H1 (cell line): ENCODE measurements around the gene NPM1. TPM values are rescaled to one million over a fixed set of nuclear protein-coding genes. Genes with fewer than 3 reads are reported as not detected.

ENCODE experiments used
- CTCF ChIA-PET: fragments of 300-600 bp; sonication (Branson Sonifier 250); formaldehyde crosslinking; loops from one replicate; lab custom pipeline; 2021; ENCODE audit not compliant: partially characterized antibody; lab: Charles Lee
- POLR2A ChIA-PET: fragments of 300-600 bp; sonication (Branson Sonifier 250); formaldehyde crosslinking; loops from one replicate; lab custom pipeline; 2021; ENCODE audit warnings: inconsistent platforms; ENCODE audit not compliant: partially characterized antibody; lab: Charles Lee
- DNase-seq, 2 experiments: peaks; one replicate each; pipeline versions ENCODE4 v3.0.0 to v3.0.0-alpha.2; 2010 to 2022; ENCODE audit warnings: low spot score in 2 of 2, low read depth in 1 of 2, mixed read lengths in 1 of 2
- FAIRE-seq: peaks from 2 replicates; lab custom pipeline; 2011; peaks lifted over from hg19 to GRCh38; lab: Jason Lieb, UNC
- H2AFZ ChIP-seq: 2 replicates; pipeline ENCODE4 v1.8.1; 2012; ENCODE audit warnings: low read length, inconsistent platforms
- H2AK5ac ChIP-seq: 2 replicates; pipeline ENCODE4 v1.6.1; 2013; ENCODE audit warnings: low read depth, low read length
- H2BK120ac ChIP-seq: replicated peaks from 2 replicates; pipeline ENCODE3; 2013; ENCODE audit warnings: low read depth, low read length, inconsistent platforms
- H2BK12ac ChIP-seq: 2 replicates; pipeline ENCODE4 v1.6.1; 2013; ENCODE audit warnings: low read depth, low read length
- H2BK15ac ChIP-seq: 2 replicates; pipeline ENCODE4 v1.6.1; 2013; ENCODE audit warnings: low read length
- H2BK20ac ChIP-seq: 2 replicates; pipeline ENCODE4 v1.6.1; 2013; ENCODE audit warnings: low read length
- H2BK5ac ChIP-seq: 2 replicates; pipeline ENCODE4 v1.6.1; 2013; ENCODE audit warnings: low read depth, low read length
- H3K14ac ChIP-seq: 2 replicates; pipeline ENCODE4 v1.6.1; 2013; ENCODE audit warnings: inconsistent platforms; ENCODE audit not compliant: insufficient read length
- H3K18ac ChIP-seq: 2 replicates; pipeline ENCODE4 v1.6.1; 2013; ENCODE audit warnings: low read length; ENCODE audit errors: extremely low read depth
- H3K23ac ChIP-seq: 2 replicates; pipeline ENCODE4 v1.6.1; 2013; ENCODE audit warnings: inconsistent platforms; ENCODE audit not compliant: insufficient read length
- H3K23me2 ChIP-seq: 2 replicates; pipeline ENCODE4 v1.6.1; 2013; ENCODE audit warnings: low read depth, low read length
- H3K27ac ChIP-seq: 2 replicates; pipeline ENCODE4 v1.6.1; 2011; ENCODE audit warnings: low read depth, low read length, inconsistent platforms
- H3K27me3 ChIP-seq, 4 experiments: replicated peaks in 1 of 4; 1 replicate in 1 of 4; 2 replicates in 3 of 4; pipeline versions ENCODE4 v1.6.1 to v1.8.1; 2011 to 2013; ENCODE audit warnings: low read length in 3 of 4, mild to moderate bottlenecking in 3 of 4, inconsistent platforms in 2 of 4, mixed read lengths in 2 of 4, moderate library complexity in 1 of 4; ENCODE audit not compliant: control insufficient read depth in 3 of 4, insufficient read depth in 3 of 4; ENCODE audit errors: extremely low read depth in 1 of 4
- H3K36me3 ChIP-seq, 4 experiments: 2 replicates each; pipeline versions ENCODE4 v1.6.1 to v1.8.1; 2011 to 2013; ENCODE audit warnings: mild to moderate bottlenecking in 4 of 4, low read length in 3 of 4, moderate library complexity in 2 of 4, control low read depth in 1 of 4, inconsistent platforms in 1 of 4; ENCODE audit not compliant: insufficient read depth in 4 of 4, control insufficient read depth in 2 of 4
- H3K4ac ChIP-seq: replicated peaks from 2 replicates; pipeline ENCODE3; 2013; ENCODE audit warnings: low read length, low read depth, mixed read lengths, inconsistent platforms; ENCODE audit not compliant: insufficient read length
- H3K4me1 ChIP-seq, 4 experiments: replicated peaks in 1 of 4; 1 replicate in 1 of 4; 2 replicates in 3 of 4; pipeline versions ENCODE4 v1.6.1 to v1.8.1; 2011 to 2013; ENCODE audit warnings: low read length in 3 of 4, inconsistent platforms in 2 of 4, mixed read lengths in 1 of 4; ENCODE audit not compliant: insufficient read depth in 4 of 4, control insufficient read depth in 3 of 4
- H3K4me2 ChIP-seq, 2 experiments: 2 replicates each; pipeline versions ENCODE4 v1.6.1 to v1.8.1; 2011 to 2013; ENCODE audit warnings: low read depth in 2 of 2, low read length in 2 of 2, control low read depth in 1 of 2, inconsistent platforms in 1 of 2, mild to moderate bottlenecking in 1 of 2; ENCODE audit not compliant: insufficient read depth in 1 of 2
- H3K4me3 ChIP-seq, 4 experiments: fragments of 200-600, 300-600 bp in 1 of 4; sonication (generic), shearing (Covaris generic), sonication (Bioruptor Twin) in 1 of 4; 2 replicates each; pipeline versions ENCODE4 v1.5.1 to v1.8.1; 2011 to 2016; ENCODE audit warnings: low read length in 4 of 4, low read depth in 3 of 4, control low read depth in 2 of 4, inconsistent platforms in 2 of 4, mild to moderate bottlenecking in 2 of 4, mixed read lengths in 1 of 4, moderate library complexity in 1 of 4; ENCODE audit not compliant: insufficient read depth in 2 of 4; ENCODE audit errors: extremely low read depth in 1 of 4
- H3K56ac ChIP-seq: replicated peaks from 2 replicates; pipeline ENCODE3; 2013; ENCODE audit warnings: low read depth, mild to moderate bottlenecking, mixed read lengths, low read length, inconsistent platforms; ENCODE audit not compliant: insufficient read length
- H3K79me1 ChIP-seq: 2 replicates; pipeline ENCODE4 v1.6.1; 2013; ENCODE audit warnings: low read depth, low read length, control low read depth
- H3K79me2 ChIP-seq, 2 experiments: 2 replicates each; pipeline versions ENCODE4 v1.6.1 to v1.8.1; 2012 to 2013; ENCODE audit warnings: low read length in 2 of 2, mild to moderate bottlenecking in 2 of 2, inconsistent platforms in 1 of 2; ENCODE audit not compliant: insufficient read depth in 2 of 2, control insufficient read depth in 1 of 2
- H3K9ac ChIP-seq, 4 experiments: replicated peaks in 1 of 4; 1 replicate in 1 of 4; 2 replicates in 3 of 4; pipeline versions ENCODE4 v1.6.1 to v1.8.1; 2011 to 2013; ENCODE audit warnings: low read depth in 3 of 4, low read length in 3 of 4, control low read depth in 2 of 4, mild to moderate bottlenecking in 2 of 4, moderate library complexity in 2 of 4, inconsistent platforms in 1 of 4; ENCODE audit errors: extremely low read depth in 1 of 4
- H3K9me3 ChIP-seq, 2 experiments: 2 replicates each; pipeline versions ENCODE4 v1.6.1 to v1.8.1; 2012 to 2013; ENCODE audit warnings: mild to moderate bottlenecking in 2 of 2, moderate library complexity in 2 of 2, control low read depth in 1 of 2, inconsistent platforms in 1 of 2, low read depth in 1 of 2, low read length in 1 of 2, mixed read lengths in 1 of 2; ENCODE audit not compliant: insufficient read depth in 2 of 2
- H4K20me1 ChIP-seq, 2 experiments: replicated peaks in 1 of 2; 2 replicates each; pipeline versions ENCODE3 to v1.8.1; 2011 to 2013; ENCODE audit warnings: inconsistent platforms in 2 of 2, low read length in 2 of 2, mild to moderate bottlenecking in 1 of 2; ENCODE audit not compliant: insufficient read depth in 2 of 2, control insufficient read depth in 1 of 2
- H4K5ac ChIP-seq: 2 replicates; pipeline ENCODE4 v1.6.1; 2013; ENCODE audit warnings: low read length, low read depth, mixed read lengths, inconsistent platforms; ENCODE audit not compliant: insufficient read length
- H4K8ac ChIP-seq: 2 replicates; pipeline ENCODE4 v1.8.0; 2013; ENCODE audit warnings: mild to moderate bottlenecking, moderate library complexity, low read length, inconsistent platforms; ENCODE audit not compliant: insufficient read depth; ENCODE audit errors: extremely low read depth
- H4K91ac ChIP-seq: replicated peaks from 2 replicates; pipeline ENCODE3; 2013; ENCODE audit warnings: low read length, mixed read lengths, inconsistent platforms; ENCODE audit not compliant: insufficient read length
- CEBPB ChIP-seq: IDR thresholded peaks from 2 replicates; pipeline ENCODE4 v1.6.1; 2012; ENCODE audit warnings: low read depth, low read length
- NANOG ChIP-seq: IDR thresholded peaks from 2 replicates; pipeline ENCODE4 v1.6.1; 2011; ENCODE audit warnings: low read length, low read depth, mild to moderate bottlenecking, inconsistent platforms; ENCODE audit not compliant: insufficient read depth, poor library complexity, severe bottlenecking
- POLR2A ChIP-seq, 2 experiments: IDR thresholded peaks; 1 replicate in 1 of 2; 2 replicates in 1 of 2; pipeline ENCODE4 v1.6.1; 2011; ENCODE audit warnings: low read depth in 2 of 2, low read length in 2 of 2, mild to moderate bottlenecking in 2 of 2; ENCODE audit errors: control extremely low read depth in 1 of 2
- TEAD4 ChIP-seq: IDR thresholded peaks from 2 replicates; pipeline ENCODE4 v1.6.1; 2012; ENCODE audit warnings: low read depth, low read length, inconsistent platforms, mixed read lengths
- WGBS, 2 experiments: shearing (Covaris generic) in 1 of 2; methylation state at CpG; one replicate each; pipeline versions ENCODE4 v1.1.6 to v1.1.7; 2013 to 2015; ENCODE audit warnings: low lambda C conversion rate in 2 of 2, mixed read lengths in 2 of 2, inconsistent platforms in 1 of 2, low coverage in 1 of 2, missing lambda C conversion rate in 1 of 2; ENCODE audit not compliant: insufficient replicate concordance in 2 of 2, insufficient coverage in 1 of 2, insufficient read length in 1 of 2; ENCODE audit errors: extremely low coverage in 1 of 2, missing lambda C conversion rate in 1 of 2; 5-methylcytosine and 5-hydroxymethylcytosine counted together
- polyA plus RNA-seq, 7 experiments: library from polyadenylated mRNA; depleted of rRNA in 3 of 7; stranded (reverse) in 5 of 7; unstranded in 2 of 7; fragments of >200 nt in 5 of 7; fragments of 200-250 nt in 2 of 7; gene quantifications; 1 replicate in 5 of 7; 2 replicates in 1 of 7; 4 replicates in 1 of 7; pipeline versions ENCODE4 v1.2.1 to v1.2.3, GENCODE V29; 2011 to 2013; ENCODE audit warnings: missing spikeins in 2 of 7, mixed read lengths in 2 of 7
- total RNA-seq: library from RNA; stranded (reverse); fragmentation: NEBNext Ultra II Directional; extraction: Animal tissue kit (Norgen Biotek cat#: 25700); gene quantifications from 2 replicates; pipeline ENCODE4 v1.2.1, GENCODE V29; 2021

Gene NPM1
- total and polyA plus RNA-seq, 2 of the 8 experiments (the other 6 are each of a cell fraction or from before 2014, with no cell fraction given) = 2,182 to 4,042 TPM

DNA sequence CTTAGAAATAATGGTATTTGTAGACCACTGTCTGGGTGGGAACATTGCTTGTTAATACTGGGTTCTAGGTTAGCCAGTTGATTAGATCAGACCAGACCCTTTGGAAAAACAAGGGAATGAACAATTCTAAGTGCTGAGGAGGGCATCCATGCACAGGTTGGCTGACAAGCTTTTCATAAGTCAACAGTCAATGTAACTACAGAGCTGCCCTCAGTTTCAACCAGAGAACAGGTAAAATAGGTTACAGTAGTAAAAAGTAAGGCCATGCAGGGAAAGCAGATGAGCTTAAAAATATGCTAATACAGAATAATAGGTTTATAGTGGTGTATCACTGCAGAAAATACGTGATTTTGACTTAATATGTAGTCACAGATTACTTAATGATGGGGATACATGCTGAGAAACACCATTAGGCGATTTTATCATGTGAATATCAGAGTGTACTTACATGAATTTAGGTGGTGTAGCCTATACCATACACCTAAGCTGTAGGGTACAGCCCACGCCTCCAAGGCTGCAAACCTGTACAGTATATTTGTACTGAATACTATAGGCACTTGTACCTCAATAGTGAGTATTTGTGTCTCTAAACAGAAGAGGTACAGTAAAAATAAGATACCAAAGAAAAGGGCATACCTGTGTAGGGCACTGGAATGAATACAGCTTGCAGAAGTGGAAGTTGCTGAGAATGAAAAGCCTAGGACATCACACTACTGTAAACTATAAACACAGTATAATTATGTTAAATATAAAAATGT, 25.7 kb downstream of the NPM1 start:
- ChIA-PET POLR2A (interaction anchor here (0.8 to 12.5 kb wide), 13 partner anchors 8 to 98 kb away, joined by 3 to 626 read pairs (median 4); partner anchors contain the start of gene NPM1), CTCF (interaction anchor here (0.6 to 1.2 kb wide), 4 partner anchors 8 to 397 kb away, joined by 3 to 4 read pairs (median 3); no protein-coding TSS in a partner anchor)
- no peak overlapping the region for H4K8ac ChIP-seq
- H3K18ac ChIP-seq = no peak overlapping the region
- no peak overlapping the region for H3K56ac ChIP-seq
- H4K20me1 ChIP-seq = peaks cover 22% of the 10 kb centered on the region in 2 experiments
- 88% methylated on average over 3 of the region's 3 CpGs; no CpG with 5 or more reads in 1 of the 2 experiments for WGBS, 2 experiments
- H3K14ac ChIP-seq = no peak overlapping the region
- no peak overlapping the region for H3K4me3 ChIP-seq
- H3K23me2 ChIP-seq = no peaks in the 10 kb centered on the region; the same call in 1 of the 2 replicates
- no peaks in the 10 kb centered on the region for H3K79me1 ChIP-seq
- H2BK120ac ChIP-seq = no peak overlapping the region
- no peak overlapping the region for H3K4ac ChIP-seq
- H4K91ac ChIP-seq = no peak overlapping the region
- H3K79me2 ChIP-seq = peaks cover 0 to 30% of the 10 kb centered on the region in 2 experiments; a peak in 2 of 4 replicates
- no peak overlapping the region for H2AK5ac ChIP-seq
- DNase-seq (no peak), FAIRE-seq (no peak)
- no peak overlapping the region for H2BK12ac ChIP-seq
- H3K36me3 ChIP-seq = peaks cover 19 to 51% (median 40%) of the 10 kb centered on the region in 4 experiments
- H3K23ac ChIP-seq = no peak overlapping the region
- peaks cover 0 to 2% (median 0%) of the 10 kb centered on the region in 4 experiments; a peak in 2 of 7 replicates for H3K4me1 ChIP-seq
- H3K4me2 ChIP-seq = no peak overlapping the region
- TF ChIP-seq CEBPB (no peak), NANOG (no peak), TEAD4 (no peak), POLR2A (IDR thresholded peaks at IDR 0.05; ENCODE audit: control extremely low read depth in 1 of 2, low read depth in 2 of 2, low read length in 2 of 2) (peak in 1 of 2 experiments; percentile 78; a peak in 2 of 3 replicates)
- H3K9me3 ChIP-seq = no peaks in the 10 kb centered on the region
- H3K27ac ChIP-seq = no peak overlapping the region
- no peak overlapping the region for H3K9ac ChIP-seq
- no peak overlapping the region for H2AFZ ChIP-seq
- no peak overlapping the region for H2BK5ac ChIP-seq
- no peaks in the 10 kb centered on the region for H3K27me3 ChIP-seq
- H2BK20ac ChIP-seq = no peak overlapping the region
- no peak overlapping the region for H4K5ac ChIP-seq
- H2BK15ac ChIP-seq = no peak overlapping the region
